HG02970 (cell line): ENCODE data around the gene MSI2.

ENCODE experiments used
- ATAC-seq: cut with Tn5 transposase; IDR thresholded peaks from one replicate; pipeline ENCODE4 v1.9.1; 2021; ENCODE audit warnings: mild to moderate bottlenecking, moderate library complexity, moderate number of reproducible peaks; ENCODE audit not compliant: unreplicated experiment, low FRiP score

MSI2 gene

GRCh38 chr17:57657211-57657610 lies 400.9 kb downstream of the MSI2 start:
- no peak for ATAC-seq

- ATAC-seq = no peak
These were observed 405.7 kb downstream of the MSI2 start for GRCh38 chr17:57662041-57662440.

- no peak for ATAC-seq
These were observed 406.5 kb downstream of the MSI2 start for GRCh38 chr17:57662644-57663308.

- ATAC-seq = no peak
These were observed 407.2 kb downstream of the MSI2 start for GRCh38 chr17:57663326-57664070.

GRCh38 chr17:57665128-57665527 lies 408.8 kb downstream of the MSI2 start:
- no peak for ATAC-seq

- no peak for ATAC-seq
These were observed 409.4 kb downstream of the MSI2 start for GRCh38 chr17:57665696-57666095.

GRCh38 chr17:57666201-57666870 lies 410.0 kb downstream of the MSI2 start:
- no peak for ATAC-seq

- ATAC-seq = no peak
These were observed 410.6 kb downstream of the MSI2 start for GRCh38 chr17:57666946-57667345.

GRCh38 chr17:57667461-57667923 lies 411.2 kb downstream of the MSI2 start:
- no peak for ATAC-seq

GRCh38 chr17:57668332-57668731 lies 412.0 kb downstream of the MSI2 start:
- ATAC-seq = no peak

GRCh38 chr17:57669671-57670529 lies 413.6 kb downstream of the MSI2 start:
- no peak for ATAC-seq

- ATAC-seq = no peak
These were observed 414.6 kb downstream of the MSI2 start for GRCh38 chr17:57670769-57671569.

GRCh38 chr17:57671667-57672632 lies 415.6 kb downstream of the MSI2 start:
- ATAC-seq = no peak

GRCh38 chr17:57672971-57673370 lies 416.6 kb downstream of the MSI2 start:
- no peak for ATAC-seq

- ATAC-seq = no peak
These were observed 418.6 kb downstream of the MSI2 start for GRCh38 chr17:57674894-57675293.

GRCh38 chr17:57675427-57676387 lies 419.4 kb downstream of the MSI2 start:
- no peak for ATAC-seq

GRCh38 chr17:57676543-57676942 lies 420.2 kb downstream of the MSI2 start:
- no peak for ATAC-seq
